Activated naive CD8-positive, alpha-beta T cell (primary cell): ENCODE data around the gene HIPK2.
A peak's percentile ranks its signal among the peaks of the same experiment; 100 is the strongest.

Experiments
- H3K27ac Mint-ChIP-seq: one replicate; pipeline ENCODE4 v1.8.0; 2021; ENCODE audit warnings: mixed read lengths
- H3K27me3 Mint-ChIP-seq: one replicate; pipeline ENCODE4 v1.8.0; 2021; ENCODE audit warnings: mixed read lengths
- H3K36me3 Mint-ChIP-seq: one replicate; pipeline ENCODE4 v1.8.0; 2021; ENCODE audit warnings: mixed read lengths
- H3K4me1 Mint-ChIP-seq: one replicate; pipeline ENCODE4 v1.8.0; 2021; ENCODE audit warnings: low read depth, mixed read lengths
- H3K4me3 Mint-ChIP-seq: one replicate; pipeline ENCODE4 v1.8.0; 2021; ENCODE audit warnings: mild to moderate bottlenecking, mixed read lengths
- H3K9me3 Mint-ChIP-seq: one replicate; pipeline ENCODE4 v1.8.0; 2021; ENCODE audit warnings: low read depth, mixed read lengths

The HIPK2 gene

GRCh38 chr7:139589474-139589873, 188.3 kb downstream of the HIPK2 start:
- Mint-ChIP-seq H3K9me3 (no peaks in the 10 kb centered on the region), H3K4me3 (no peak overlapping the region), H3K36me3 (peaks cover 19% of the 10 kb centered on the region), H3K27me3 (no peaks in the 10 kb centered on the region), H3K27ac (no peak overlapping the region), H3K4me1 (peaks cover 3% of the 10 kb centered on the region)

- Mint-ChIP-seq H3K4me3 (no peak overlapping the region), H3K27me3 (no peaks in the 10 kb centered on the region), H3K4me1 (peaks cover 10% of the 10 kb centered on the region), H3K9me3 (no peaks in the 10 kb centered on the region), H3K36me3 (peaks cover 16% of the 10 kb centered on the region), H3K27ac (no peak overlapping the region)
Measured at GRCh38 chr7:139588632-139589031, 189.2 kb downstream of the HIPK2 start.

- H3K9me3 Mint-ChIP-seq = no peaks in the 10 kb centered on the region
- H3K36me3 Mint-ChIP-seq = peaks cover 16% of the 10 kb centered on the region
- peaks cover 18% of the 10 kb centered on the region for H3K4me1 Mint-ChIP-seq
- no peaks in the 10 kb centered on the region for H3K27me3 Mint-ChIP-seq
- no peak overlapping the region for H3K27ac Mint-ChIP-seq
- no peak overlapping the region for H3K4me3 Mint-ChIP-seq
Measured at GRCh38 chr7:139587535-139587934, 190.3 kb downstream of the HIPK2 start.

GRCh38 chr7:139586286-139586685, 191.5 kb downstream of the HIPK2 start:
- H3K27ac Mint-ChIP-seq = no peak overlapping the region
- H3K4me1 Mint-ChIP-seq = peaks cover 20% of the 10 kb centered on the region
- H3K4me3 Mint-ChIP-seq = no peak overlapping the region
- peaks cover 15% of the 10 kb centered on the region for H3K36me3 Mint-ChIP-seq
- no peaks in the 10 kb centered on the region for H3K27me3 Mint-ChIP-seq
- H3K9me3 Mint-ChIP-seq = no peaks in the 10 kb centered on the region

- H3K27ac Mint-ChIP-seq = no peak overlapping the region
- H3K4me3 Mint-ChIP-seq = no peak overlapping the region
- H3K9me3 Mint-ChIP-seq = no peaks in the 10 kb centered on the region
- no peaks in the 10 kb centered on the region for H3K27me3 Mint-ChIP-seq
- peaks cover 20% of the 10 kb centered on the region for H3K4me1 Mint-ChIP-seq
- peaks cover 11% of the 10 kb centered on the region for H3K36me3 Mint-ChIP-seq
Measured at GRCh38 chr7:139585042-139585441, 192.8 kb downstream of the HIPK2 start.

GRCh38 chr7:139583826-139584553, 193.8 kb downstream of the HIPK2 start:
- peaks cover 20% of the 10 kb centered on the region for H3K4me1 Mint-ChIP-seq
- peaks cover 11% of the 10 kb centered on the region for H3K36me3 Mint-ChIP-seq
- H3K9me3 Mint-ChIP-seq = no peaks in the 10 kb centered on the region
- H3K27me3 Mint-ChIP-seq = no peaks in the 10 kb centered on the region
- H3K4me3 Mint-ChIP-seq = no peak overlapping the region
- no peak overlapping the region for H3K27ac Mint-ChIP-seq

GRCh38 chr7:139582671-139583155, 195.1 kb downstream of the HIPK2 start:
- H3K36me3 Mint-ChIP-seq = peaks cover 13% of the 10 kb centered on the region
- H3K9me3 Mint-ChIP-seq = no peaks in the 10 kb centered on the region

GRCh38 chr7:139582130-139582650, 195.6 kb downstream of the HIPK2 start:
- H3K4me1 Mint-ChIP-seq = peaks cover 20% of the 10 kb centered on the region
- H3K4me3 Mint-ChIP-seq = no peak overlapping the region
- peaks cover 13% of the 10 kb centered on the region for H3K36me3 Mint-ChIP-seq
- H3K9me3 Mint-ChIP-seq = no peaks in the 10 kb centered on the region
- no peaks in the 10 kb centered on the region for H3K27me3 Mint-ChIP-seq
- H3K27ac Mint-ChIP-seq = no peak overlapping the region

More at GRCh38 chr7:139582671-139583155, 195.1 kb downstream of the HIPK2 start:
- Mint-ChIP-seq H3K4me1 (peaks cover 20% of the 10 kb centered on the region), H3K27me3 (no peaks in the 10 kb centered on the region), H3K27ac (no peak overlapping the region), H3K4me3 (no peak overlapping the region)

GRCh38 chr7:139580435-139580834, 197.4 kb downstream of the HIPK2 start:
- Mint-ChIP-seq H3K4me3 (no peak overlapping the region), H3K4me1 (peaks cover 20% of the 10 kb centered on the region), H3K36me3 (peaks cover 8% of the 10 kb centered on the region), H3K27me3 (no peaks in the 10 kb centered on the region), H3K27ac (no peak overlapping the region), H3K9me3 (no peaks in the 10 kb centered on the region)

GRCh38 chr7:139576179-139576973, 201.4 kb downstream of the HIPK2 start:
- Mint-ChIP-seq H3K36me3 (peaks cover 8% of the 10 kb centered on the region), H3K9me3 (no peaks in the 10 kb centered on the region), H3K27me3 (no peaks in the 10 kb centered on the region), H3K4me1 (no peaks in the 10 kb centered on the region), H3K4me3 (no peak overlapping the region), H3K27ac (no peak overlapping the region)

- Mint-ChIP-seq H3K27me3 (no peaks in the 10 kb centered on the region), H3K4me3 (no peak overlapping the region), H3K4me1 (no peaks in the 10 kb centered on the region), H3K36me3 (peaks cover 8% of the 10 kb centered on the region), H3K27ac (peak overlapping the region; percentile 28), H3K9me3 (no peaks in the 10 kb centered on the region)
Measured at GRCh38 chr7:139575338-139575680, 202.5 kb downstream of the HIPK2 start.

- peaks cover 8% of the 10 kb centered on the region for H3K36me3 Mint-ChIP-seq
- peak overlapping the region; percentile 28 for H3K27ac Mint-ChIP-seq
- H3K4me3 Mint-ChIP-seq = no peak overlapping the region
- H3K27me3 Mint-ChIP-seq = no peaks in the 10 kb centered on the region
- H3K9me3 Mint-ChIP-seq = no peaks in the 10 kb centered on the region
- H3K4me1 Mint-ChIP-seq = no peaks in the 10 kb centered on the region
Measured at GRCh38 chr7:139574618-139575337, 203.0 kb downstream of the HIPK2 start.

- no peak overlapping the region for H3K27ac Mint-ChIP-seq
- no peaks in the 10 kb centered on the region for H3K4me1 Mint-ChIP-seq
- peaks cover 4% of the 10 kb centered on the region for H3K36me3 Mint-ChIP-seq
Measured at GRCh38 chr7:139573871-139574270, 203.9 kb downstream of the HIPK2 start.

GRCh38 chr7:139572704-139573385, 205.0 kb downstream of the HIPK2 start:
- no peak overlapping the region for H3K4me3 Mint-ChIP-seq
- peaks cover 10% of the 10 kb centered on the region for H3K36me3 Mint-ChIP-seq

More at GRCh38 chr7:139573871-139574270, 203.9 kb downstream of the HIPK2 start:
- no peaks in the 10 kb centered on the region for H3K27me3 Mint-ChIP-seq
- H3K4me3 Mint-ChIP-seq = no peak overlapping the region
- H3K9me3 Mint-ChIP-seq = no peaks in the 10 kb centered on the region

More at GRCh38 chr7:139572704-139573385, 205.0 kb downstream of the HIPK2 start:
- Mint-ChIP-seq H3K9me3 (no peaks in the 10 kb centered on the region), H3K4me1 (peaks cover 5% of the 10 kb centered on the region), H3K27ac (no peak overlapping the region), H3K27me3 (no peaks in the 10 kb centered on the region)
